ENCODE results near the gene EFCAB6. TPM values are rescaled to one million over a fixed set of nuclear protein-coding genes. Genes with fewer than 3 reads are reported as not detected.

EFCAB6 gene
- total RNA-seq, 1 experiment from 2014 or later: 0.40 TPM

- POLR2A ChIA-PET: no interaction called here
- no peaks in the 10 kb centered on the region for H3K36me3 Mint-ChIP-seq (ENCODE audit: insufficient read depth, unreplicated experiment)
These were observed 79.0 kb downstream of the EFCAB6 start for GRCh38 chr22:43733138-43733537.

DNA sequence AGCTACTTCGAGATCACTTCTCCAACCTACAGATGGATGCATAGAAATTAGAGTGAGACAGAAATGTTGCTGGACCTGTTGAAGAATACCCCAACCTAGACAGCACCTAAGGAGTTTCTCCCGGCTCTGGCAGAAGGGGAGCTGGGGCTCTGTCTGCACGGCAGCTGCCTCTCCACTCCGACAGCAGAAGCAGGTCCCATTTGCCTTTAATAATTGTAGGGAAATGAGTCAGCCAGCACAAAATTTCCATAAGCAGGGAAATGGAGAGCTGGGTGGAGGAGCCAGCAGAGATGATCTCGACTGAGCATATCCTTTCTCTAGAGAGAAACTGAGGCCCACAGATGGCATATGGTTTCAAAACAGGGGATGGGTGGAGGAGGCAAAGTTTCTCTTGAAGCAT, 80.1 kb downstream of the EFCAB6 start:
- no peak overlapping the region for H3K27ac Mint-ChIP-seq (ENCODE audit: low read depth, unreplicated experiment)
- H3K36me3 Mint-ChIP-seq (ENCODE audit: insufficient read depth, unreplicated experiment): no peaks in the 10 kb centered on the region
- no peak for DNase-seq (ENCODE audit: unreplicated experiment)
- peaks cover 30% of the 10 kb centered on the region for H3K27me3 Mint-ChIP-seq (ENCODE audit: insufficient read depth, unreplicated experiment)
- no peaks in the 10 kb centered on the region for H3K4me1 Mint-ChIP-seq (ENCODE audit: insufficient read depth, unreplicated experiment)
- H3K4me3 Mint-ChIP-seq (ENCODE audit: unreplicated experiment): no peak overlapping the region
- TF ChIP-seq CTCF (IDR thresholded peaks at IDR 0.05; ENCODE audit: unreplicated experiment): no peak
- no TSS peak for BruUV-seq (replicated peaks)
- POLR2A ChIA-PET: interaction anchor here (0.7 kb wide), 1 partner anchor 602 kb away, joined by 3 read pairs; no protein-coding TSS in a partner anchor
- intact Hi-C loops (cut with micrococcal nuclease): no loop called here
- CTCF ChIA-PET: interaction anchor here (0.7 kb wide), 2 partner anchors 34 to 60 kb away, joined by 4 to 6 read pairs; no protein-coding TSS in a partner anchor
- H3K9me3 Mint-ChIP-seq (ENCODE audit: unreplicated experiment): no peaks in the 10 kb centered on the region

More at GRCh38 chr22:43733138-43733537, 79.0 kb downstream of the EFCAB6 start:
- no peaks in the 10 kb centered on the region for H3K9me3 Mint-ChIP-seq (ENCODE audit: unreplicated experiment)
- no peaks in the 10 kb centered on the region for H3K4me1 Mint-ChIP-seq (ENCODE audit: insufficient read depth, unreplicated experiment)
- no peak overlapping the region for H3K27ac Mint-ChIP-seq (ENCODE audit: low read depth, unreplicated experiment)
- peaks cover 30% of the 10 kb centered on the region for H3K27me3 Mint-ChIP-seq (ENCODE audit: insufficient read depth, unreplicated experiment)
- BruUV-seq (replicated peaks): no TSS peak
- H3K4me3 Mint-ChIP-seq (ENCODE audit: unreplicated experiment): no peak overlapping the region
- intact Hi-C loops (cut with micrococcal nuclease): no loop called here
- no peak for TF ChIP-seq CTCF (IDR thresholded peaks at IDR 0.05; ENCODE audit: unreplicated experiment)
- CTCF ChIA-PET: no interaction called here
- DNase-seq (ENCODE audit: unreplicated experiment): no peak

DNA sequence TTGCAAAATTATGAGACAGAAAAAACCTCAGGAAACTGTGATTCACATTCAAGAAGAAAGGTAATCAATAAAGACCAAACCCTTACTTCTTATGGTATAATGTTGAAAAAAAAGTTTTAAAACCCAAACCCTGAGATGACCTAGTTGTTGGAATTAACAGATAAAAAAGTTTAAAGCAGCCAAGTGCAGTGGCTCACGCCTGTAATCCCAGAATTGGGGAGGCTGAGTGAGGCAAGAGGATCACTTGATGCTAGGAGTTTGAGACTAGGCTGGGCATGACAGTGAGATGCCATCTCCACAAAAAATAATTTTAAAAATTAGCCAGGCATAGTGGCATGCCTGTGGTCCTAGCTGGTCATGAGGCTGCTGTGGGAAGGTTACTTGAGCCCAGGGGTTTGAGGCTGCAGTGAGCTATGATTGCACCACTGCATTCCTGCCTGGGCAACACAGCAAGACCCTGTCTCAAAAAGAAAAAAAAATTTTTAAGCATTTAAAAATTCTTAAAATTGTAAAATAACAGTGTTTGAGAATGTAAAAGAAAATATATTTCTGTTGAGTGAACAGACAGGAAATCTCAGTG, 85.1 kb downstream of the EFCAB6 start:
- POLR2A ChIA-PET: no interaction called here

GRCh38 chr22:43726322-43726721, 85.8 kb downstream of the EFCAB6 start:
- ChIA-PET CTCF (interaction anchor here (0.5 kb wide), 1 partner anchor 1482 kb away, joined by 3 read pairs; no protein-coding TSS in a partner anchor), POLR2A (no interaction called here)
- no peak overlapping the region for H3K27ac Mint-ChIP-seq (ENCODE audit: low read depth, unreplicated experiment)
- no peaks in the 10 kb centered on the region for H3K4me1 Mint-ChIP-seq (ENCODE audit: insufficient read depth, unreplicated experiment)
- no peak overlapping the region for H3K4me3 Mint-ChIP-seq (ENCODE audit: unreplicated experiment)
- H3K36me3 Mint-ChIP-seq (ENCODE audit: insufficient read depth, unreplicated experiment): no peaks in the 10 kb centered on the region
- no peak for TF ChIP-seq CTCF (IDR thresholded peaks at IDR 0.05; ENCODE audit: unreplicated experiment)
- BruUV-seq (replicated peaks): no TSS peak
- no peaks in the 10 kb centered on the region for H3K9me3 Mint-ChIP-seq (ENCODE audit: unreplicated experiment)
- peaks cover 37% of the 10 kb centered on the region for H3K27me3 Mint-ChIP-seq (ENCODE audit: insufficient read depth, unreplicated experiment)
- intact Hi-C loops (cut with micrococcal nuclease): no loop called here
- no peak for DNase-seq (ENCODE audit: unreplicated experiment)

More for the DNA sequence above, 85.1 kb downstream of the EFCAB6 start:
- Mint-ChIP-seq H3K27me3 (ENCODE audit: insufficient read depth, unreplicated experiment) (peaks cover 30% of the 10 kb centered on the region), H3K4me3 (ENCODE audit: unreplicated experiment) (no peak overlapping the region), H3K36me3 (ENCODE audit: insufficient read depth, unreplicated experiment) (no peaks in the 10 kb centered on the region), H3K9me3 (ENCODE audit: unreplicated experiment) (no peaks in the 10 kb centered on the region), H3K27ac (ENCODE audit: low read depth, unreplicated experiment) (no peak overlapping the region), H3K4me1 (ENCODE audit: insufficient read depth, unreplicated experiment) (no peaks in the 10 kb centered on the region)
- CTCF ChIA-PET: interaction anchor here (0.5 kb wide), 1 partner anchor 1482 kb away, joined by 3 read pairs; no protein-coding TSS in a partner anchor
- TF ChIP-seq CTCF (IDR thresholded peaks at IDR 0.05; ENCODE audit: unreplicated experiment): no peak
- no TSS peak for BruUV-seq (replicated peaks)
- DNase-seq (ENCODE audit: unreplicated experiment): no peak
- intact Hi-C loops (cut with micrococcal nuclease): no loop called here

All from MCF 10A (cell line).